Motor neuron (in vitro differentiated cells): ENCODE results near the gene SLC26A11. TPM values are rescaled to one million over a fixed set of nuclear protein-coding genes. Genes with fewer than 3 reads are reported as not detected.

ENCODE experiments used
- total RNA-seq, 8 experiments: library from RNA; unstranded; fragments of 300-600 nt; gene quantifications; 2 replicates each; pipeline versions ENCODE4 v1.2.3 to v1.2.4, GENCODE V29; 2022

SLC26A11 gene
- total RNA-seq, 8 experiments from 2014 or later: 9.1 to 41.3 (median 18.1) TPM

Other genes starting within 250 kb of the SLC26A11 start
- 10 to 100 TPM; 12.9 to 50.5 (median 33.4) TPM for gene TBC1D16, start 184.6 kb upstream of the SLC26A11 start, total RNA-seq
- 10 to 100 TPM in 3 of 8 experiments, 1 to 10 TPM in 5; 2.3 to 23.0 (median 8.2) TPM for gene CCDC40, start 183.8 kb upstream of the SLC26A11 start, total RNA-seq
- gene GAA, start 118.8 kb upstream of the SLC26A11 start, total RNA-seq: 10 to 100 TPM; 16.1 to 66.3 (median 35.8) TPM
- gene EIF4A3, start 73.3 kb upstream of the SLC26A11 start, total RNA-seq: 100 to 1,000 TPM in 4 of 8 experiments, 10 to 100 TPM in 4; 63.4 to 192 (median 95.1) TPM
- 1 to 10 TPM in 5 of 8 experiments, under 1 TPM in 3; 0.50 to 6.1 (median 2.0) TPM for gene CARD14, start 50.4 kb upstream of the SLC26A11 start, total RNA-seq
- 10 to 100 TPM in 5 of 8 experiments, 1 to 10 TPM in 3; 5.5 to 56.6 (median 11.2) TPM for gene SGSH, start 94 bp upstream of the SLC26A11 start, total RNA-seq
- 100 to 1,000 TPM in 1 of 8 experiments, 10 to 100 TPM in 6, 1 to 10 TPM in 1; 9.2 to 161 (median 29.6) TPM for gene RNF213, start 40.4 kb downstream of the SLC26A11 start, total RNA-seq
- gene ENDOV, start 194.7 kb downstream of the SLC26A11 start, total RNA-seq: 10 to 100 TPM; 15.9 to 36.0 (median 21.3) TPM